ENCODE results near the gene PCDHGC3.

The PCDHGC3 gene

GRCh38 chr5:141523991-141524390 lies 48.2 kb downstream of the PCDHGC3 start:
- TF ChIP-seq EGR1 (IDR thresholded peaks at IDR 0.05) (no peak), EP300 (IDR thresholded peaks at IDR 0.05; ENCODE audit: borderline replicate concordance) (no peak), CREB1 (IDR thresholded peaks at IDR 0.05; ENCODE audit: low read depth) (no peak), FOXM1 (IDR thresholded peaks at IDR 0.05; ENCODE audit: borderline replicate concordance, low read depth) (no peak), CEBPB (IDR thresholded peaks at IDR 0.05) (no peak)

GRCh38 chr5:141524604-141525597 lies 49.1 kb downstream of the PCDHGC3 start:
- TF ChIP-seq, protein P1, sequence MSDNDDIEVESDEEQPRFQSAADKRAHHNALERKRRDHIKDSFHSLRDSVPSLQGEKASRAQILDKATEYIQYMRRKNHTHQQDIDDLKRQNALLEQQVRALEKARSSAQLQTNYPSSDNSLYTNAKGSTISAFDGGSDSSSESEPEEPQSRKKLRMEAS (IDR thresholded peaks at IDR 0.05) = peak; percentile 73
- peak; percentile 69 for TF ChIP-seq NFIC (IDR thresholded peaks at IDR 0.05)
- TF ChIP-seq TCF12 (IDR thresholded peaks at IDR 0.05; ENCODE audit: low read depth) = peak; percentile 72; the same call in 1 of the 2 replicates
- TF ChIP-seq RAD21 (IDR thresholded peaks at IDR 0.05; ENCODE audit: low read depth) = peak; percentile 85
- peak; percentile 83 for TF ChIP-seq TEAD4 (IDR thresholded peaks at IDR 0.05)
- TF ChIP-seq YY1 (IDR thresholded peaks at IDR 0.05; ENCODE audit: low read depth) = peak; percentile 42; the same call in 1 of the 2 replicates
- no peak for TF ChIP-seq FOXM1 (IDR thresholded peaks at IDR 0.05; ENCODE audit: borderline replicate concordance, low read depth)
- no peak for TF ChIP-seq TAF1 (IDR thresholded peaks at IDR 0.05; ENCODE audit: low read depth)
- no peak for TF ChIP-seq ZBTB7A (IDR thresholded peaks at IDR 0.05; ENCODE audit: low read depth)

GRCh38 chr5:141525653-141526052 lies 49.9 kb downstream of the PCDHGC3 start:
- TF ChIP-seq USF1 (IDR thresholded peaks at IDR 0.05) (no peak), EP300 (IDR thresholded peaks at IDR 0.05; ENCODE audit: borderline replicate concordance) (no peak), YY1 (IDR thresholded peaks at IDR 0.05; ENCODE audit: low read depth) (no peak), NFIC (IDR thresholded peaks at IDR 0.05) (no peak)
- TF ChIP-seq, protein P1 (IDR thresholded peaks at IDR 0.05) = no peak

DNA sequence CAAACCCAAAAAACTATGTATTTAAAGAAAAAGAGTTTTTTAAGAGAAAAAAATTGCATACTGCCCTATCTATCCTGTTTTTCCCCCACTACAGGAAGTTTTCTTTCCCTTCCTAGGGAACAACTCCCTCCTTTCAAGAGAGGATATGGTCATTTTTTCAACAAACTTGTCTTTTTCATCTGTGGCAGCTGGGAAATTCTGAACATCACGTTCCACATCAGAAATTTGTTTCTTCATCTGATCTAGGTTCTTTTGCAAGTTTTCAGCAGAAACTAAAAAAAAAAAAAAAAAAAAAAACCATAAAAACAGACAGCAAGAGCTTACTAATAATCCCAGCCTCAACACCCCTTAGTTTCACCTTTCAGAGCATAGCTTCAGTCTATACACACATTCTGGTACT lies 51.7 kb downstream of the PCDHGC3 start:
- TF ChIP-seq REST (IDR thresholded peaks at IDR 0.05; ENCODE audit: low read depth) = no peak
- no peak for TF ChIP-seq YY1 (IDR thresholded peaks at IDR 0.05; ENCODE audit: low read depth)
- no peak for TF ChIP-seq EGR1 (IDR thresholded peaks at IDR 0.05)
- TF ChIP-seq FOXM1 (IDR thresholded peaks at IDR 0.05; ENCODE audit: borderline replicate concordance, low read depth) = no peak
- no peak for TF ChIP-seq TAF1 (IDR thresholded peaks at IDR 0.05; ENCODE audit: low read depth)
- TF ChIP-seq CEBPB (IDR thresholded peaks at IDR 0.05) = no peak
- no peak for TF ChIP-seq CREB1 (IDR thresholded peaks at IDR 0.05; ENCODE audit: low read depth)
- no peak for TF ChIP-seq TEAD4 (IDR thresholded peaks at IDR 0.05)
- TF ChIP-seq EP300 (IDR thresholded peaks at IDR 0.05; ENCODE audit: borderline replicate concordance) = no peak
- no peak for TF ChIP-seq RAD21 (IDR thresholded peaks at IDR 0.05; ENCODE audit: low read depth)
- no peak for TF ChIP-seq ZBTB7A (IDR thresholded peaks at IDR 0.05; ENCODE audit: low read depth)
- no peak for TF ChIP-seq TCF12 (IDR thresholded peaks at IDR 0.05; ENCODE audit: low read depth)
- TF ChIP-seq, protein P1 (IDR thresholded peaks at IDR 0.05) = no peak
- TF ChIP-seq NFIC (IDR thresholded peaks at IDR 0.05) = no peak
- no peak for TF ChIP-seq USF1 (IDR thresholded peaks at IDR 0.05)
